H9 (cell line): ENCODE measurements around the gene WHRN. TPM values are rescaled to one million over a fixed set of nuclear protein-coding genes. Genes with fewer than 3 reads are reported as not detected.

Experiments used
- DNase-seq: peaks from one replicate; pipeline ENCODE4 v3.0.0-alpha.2; 2017
- H2AFZ ChIP-seq: one replicate; pipeline ENCODE4 v1.6.1; 2013; ENCODE audit warnings: mild to moderate bottlenecking, low read length, control low read depth, moderate library complexity
- H2AK5ac ChIP-seq: 2 replicates; pipeline ENCODE4 v1.6.1; 2013; ENCODE audit warnings: low read length, control low read depth, mixed read lengths; ENCODE audit not compliant: insufficient read length
- H2BK120ac ChIP-seq: one replicate; pipeline ENCODE4 v1.6.1; 2013; ENCODE audit warnings: low read depth, mild to moderate bottlenecking, low read length, control low read depth, inconsistent platforms; ENCODE audit not compliant: poor library complexity, severe bottlenecking
- H2BK12ac ChIP-seq: 2 replicates; pipeline ENCODE4 v1.6.1; 2013; ENCODE audit warnings: low read length, control low read depth, mixed read lengths, low read depth; ENCODE audit not compliant: insufficient read length
- H2BK15ac ChIP-seq: 2 replicates; pipeline ENCODE4 v1.6.1; 2013; ENCODE audit warnings: low read depth, low read length, control low read depth
- H2BK20ac ChIP-seq: one replicate; pipeline ENCODE4 v1.6.1; 2013; ENCODE audit warnings: low read depth, mild to moderate bottlenecking, low read length, control low read depth, inconsistent platforms; ENCODE audit not compliant: poor library complexity, severe bottlenecking
- H2BK5ac ChIP-seq: 2 replicates; pipeline ENCODE4 v1.6.1; 2013; ENCODE audit warnings: low read length, control low read depth, mixed read lengths; ENCODE audit not compliant: insufficient read length
- H3K14ac ChIP-seq: 2 replicates; pipeline ENCODE4 v1.6.1; 2013; ENCODE audit warnings: low read length, control low read depth; ENCODE audit not compliant: insufficient read depth
- H3K18ac ChIP-seq: 2 replicates; pipeline ENCODE4 v1.6.1; 2013; ENCODE audit warnings: low read depth, mild to moderate bottlenecking, mixed read lengths, low read length, control low read depth; ENCODE audit not compliant: insufficient read length
- H3K23ac ChIP-seq: 2 replicates; pipeline ENCODE4 v1.6.1; 2013; ENCODE audit warnings: low read length, control low read depth, mixed read lengths, low read depth; ENCODE audit not compliant: insufficient read length
- H3K23me2 ChIP-seq: 2 replicates; pipeline ENCODE4 v1.6.1; 2013; ENCODE audit warnings: low read depth, mild to moderate bottlenecking, mixed read lengths, low read length, control low read depth; ENCODE audit not compliant: insufficient read length, poor library complexity, severe bottlenecking
- H3K27ac ChIP-seq: 2 replicates; pipeline ENCODE4 v1.5.1; 2013; ENCODE audit warnings: low read length, control low read depth, mixed read lengths, low read depth; ENCODE audit not compliant: insufficient read length
- H3K27me3 ChIP-seq: 2 replicates; pipeline ENCODE4 v1.6.1; 2013; ENCODE audit warnings: low read length, control low read depth, inconsistent platforms; ENCODE audit not compliant: insufficient read depth
- H3K4ac ChIP-seq: 2 replicates; pipeline ENCODE4 v1.6.1; 2013; ENCODE audit warnings: low read depth, mild to moderate bottlenecking, control low read depth, inconsistent platforms, low read length, moderate library complexity
- H3K4me1 ChIP-seq: 2 replicates; pipeline ENCODE4 v1.6.1; 2013; ENCODE audit warnings: low read length, control low read depth, inconsistent platforms; ENCODE audit not compliant: insufficient read depth
- H3K4me2 ChIP-seq: 2 replicates; pipeline ENCODE4 v1.6.1; 2013; ENCODE audit warnings: low read length, control low read depth, mixed read lengths; ENCODE audit not compliant: insufficient read length, insufficient read depth
- H3K56ac ChIP-seq: 2 replicates; pipeline ENCODE4 v1.6.1; 2013; ENCODE audit warnings: low read depth, mild to moderate bottlenecking, mixed read lengths, low read length, control low read depth; ENCODE audit not compliant: insufficient read length
- H3K79me1 ChIP-seq: 2 replicates; pipeline ENCODE4 v1.6.1; 2013; ENCODE audit warnings: low read depth, mild to moderate bottlenecking, moderate library complexity, low read length, control low read depth, inconsistent platforms; ENCODE audit not compliant: insufficient read depth, poor library complexity, severe bottlenecking
- H3K79me2 ChIP-seq: 2 replicates; pipeline ENCODE4 v1.6.1; 2013; ENCODE audit warnings: low read length, control low read depth, inconsistent platforms; ENCODE audit not compliant: insufficient read depth
- H3K9ac ChIP-seq: 2 replicates; pipeline ENCODE4 v1.6.1; 2013; ENCODE audit warnings: low read length, control low read depth, mixed read lengths; ENCODE audit not compliant: insufficient read length; ENCODE audit errors: extremely low read depth
- H3K9me3 ChIP-seq: one replicate; pipeline ENCODE4 v1.6.1; 2013; ENCODE audit warnings: low read depth, low read length, inconsistent platforms; ENCODE audit not compliant: control insufficient read depth
- H3T11ph ChIP-seq: one replicate; pipeline ENCODE4 v1.6.1; 2013; ENCODE audit warnings: mild to moderate bottlenecking, low read length, control low read depth, inconsistent platforms
- H4K20me1 ChIP-seq: one replicate; pipeline ENCODE4 v1.6.1; 2013; ENCODE audit not compliant: control insufficient read depth, insufficient read length, insufficient read depth
- H4K5ac ChIP-seq: 2 replicates; pipeline ENCODE4 v1.6.1; 2013; ENCODE audit warnings: low read depth, mild to moderate bottlenecking, mixed read lengths, low read length, control low read depth; ENCODE audit not compliant: insufficient read length
- H4K8ac ChIP-seq: replicated peaks from 2 replicates; pipeline ENCODE4 v1.6.1; 2013; ENCODE audit warnings: low read length, control low read depth, mixed read lengths, low read depth; ENCODE audit not compliant: insufficient read length
- H4K91ac ChIP-seq: 2 replicates; pipeline ENCODE4 v1.6.1; 2013; ENCODE audit warnings: low read depth, mild to moderate bottlenecking, moderate library complexity, mixed read lengths, low read length, control low read depth; ENCODE audit not compliant: insufficient read length
- H3K27ac Mint-ChIP-seq, 3 experiments: 2 replicates in 2 of 3; 3 replicates in 1 of 3; pipeline ENCODE4 v1.8.0; 2020 to 2021; ENCODE audit warnings: mixed read lengths in 3 of 3, mild to moderate bottlenecking in 1 of 3, moderate library complexity in 1 of 3
- H3K27me3 Mint-ChIP-seq: 2 replicates; pipeline ENCODE4 v1.8.0; 2021; ENCODE audit warnings: low read depth, mild to moderate bottlenecking, moderate library complexity, mixed read lengths
- H3K36me3 Mint-ChIP-seq, 3 experiments: 2 replicates in 2 of 3; 3 replicates in 1 of 3; pipeline ENCODE4 v1.8.0; 2020 to 2021; ENCODE audit warnings: low read depth in 3 of 3, mixed read lengths in 3 of 3; ENCODE audit not compliant: insufficient read depth in 1 of 3
- H3K4me1 Mint-ChIP-seq, 2 experiments: 2 replicates each; pipeline ENCODE4 v1.8.0; 2020; ENCODE audit warnings: mixed read lengths in 2 of 2
- H3K4me3 Mint-ChIP-seq, 2 experiments: 2 replicates in 1 of 2; 3 replicates in 1 of 2; pipeline ENCODE4 v1.8.0; 2020 to 2021; ENCODE audit warnings: mild to moderate bottlenecking in 2 of 2, mixed read lengths in 2 of 2, moderate library complexity in 1 of 2
- H3K9me3 Mint-ChIP-seq, 2 experiments: 2 replicates in 1 of 2; 3 replicates in 1 of 2; pipeline ENCODE4 v1.8.0; 2020; ENCODE audit warnings: mild to moderate bottlenecking in 2 of 2, mixed read lengths in 2 of 2, moderate library complexity in 1 of 2
- WGBS: extraction: QIAGEN DNeasy Blood & Tissue Kit; methylation state at CpG from one replicate; pipeline ENCODE4 v1.1.7; 2013; ENCODE audit warnings: missing lambda C conversion rate, low lambda C conversion rate, mixed read lengths; ENCODE audit not compliant: insufficient read length; ENCODE audit errors: extremely low coverage; 5-methylcytosine and 5-hydroxymethylcytosine counted together
- total RNA-seq: library from RNA; stranded (reverse); gene quantifications from 2 replicates; pipeline ENCODE4 v1.2.1, GENCODE V29; 2021
- TF ChIP-seq, protein P1 (sequence below): fragments of 200-600 bp; sonication (generic); conservative IDR thresholded peaks from 3 replicates; pipeline ENCODE4 v1.8.0; 2021; ENCODE audit warnings: antibody characterized with exemption, mild to moderate bottlenecking

WHRN gene
- total RNA-seq, 1 experiment from 2014 or later, result 2.2 TPM

DNA sequence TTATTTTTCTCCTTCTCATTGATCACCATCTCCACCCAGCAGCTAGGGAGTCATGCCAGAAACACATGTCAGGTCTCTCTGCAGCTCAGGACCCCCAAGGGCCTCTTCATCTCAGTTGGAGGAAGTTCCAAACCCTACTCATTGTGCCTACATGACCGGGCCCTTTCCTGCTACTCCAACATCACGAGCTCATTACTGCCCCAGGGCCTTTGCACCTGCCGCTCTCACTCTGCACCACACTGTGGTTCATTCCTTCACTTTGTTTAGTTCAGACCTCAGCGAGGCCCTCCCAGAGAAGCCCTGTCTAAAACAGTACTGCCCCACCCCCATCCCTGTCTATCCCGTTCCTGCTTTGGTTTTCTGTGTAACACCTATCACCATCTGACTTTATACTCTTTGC lies 95.4 kb downstream of the WHRN start:
- Histone ChIP-seq H3K79me1 (no peaks in the 10 kb centered on the region), H3K27ac (no peak overlapping the region), H3K9me3 (no peaks in the 10 kb centered on the region), H3T11ph (no peak overlapping the region), H4K5ac (no peak overlapping the region), H3K27me3 (no peaks in the 10 kb centered on the region), H3K9ac (no peak overlapping the region), H3K23me2 (no peaks in the 10 kb centered on the region), H3K14ac (no peak overlapping the region), H3K4ac (no peak overlapping the region), H3K18ac (no peak overlapping the region), H4K91ac (no peak overlapping the region), H2BK15ac (no peak overlapping the region), H3K4me2 (no peak overlapping the region), H2BK5ac (no peak overlapping the region), H3K79me2 (no peaks in the 10 kb centered on the region), H2BK12ac (no peak overlapping the region), H2AK5ac (no peak overlapping the region), H4K20me1 (no peaks in the 10 kb centered on the region), H3K4me1 (peaks cover 5% of the 10 kb centered on the region; the same call in 1 of the 2 replicates), H4K8ac (no peak overlapping the region), H3K56ac (no peak overlapping the region), H2BK120ac (no peak overlapping the region), H3K23ac (no peak overlapping the region), H2BK20ac (no peak overlapping the region), H2AFZ (no peak overlapping the region)
- TF ChIP-seq, protein P1, sequence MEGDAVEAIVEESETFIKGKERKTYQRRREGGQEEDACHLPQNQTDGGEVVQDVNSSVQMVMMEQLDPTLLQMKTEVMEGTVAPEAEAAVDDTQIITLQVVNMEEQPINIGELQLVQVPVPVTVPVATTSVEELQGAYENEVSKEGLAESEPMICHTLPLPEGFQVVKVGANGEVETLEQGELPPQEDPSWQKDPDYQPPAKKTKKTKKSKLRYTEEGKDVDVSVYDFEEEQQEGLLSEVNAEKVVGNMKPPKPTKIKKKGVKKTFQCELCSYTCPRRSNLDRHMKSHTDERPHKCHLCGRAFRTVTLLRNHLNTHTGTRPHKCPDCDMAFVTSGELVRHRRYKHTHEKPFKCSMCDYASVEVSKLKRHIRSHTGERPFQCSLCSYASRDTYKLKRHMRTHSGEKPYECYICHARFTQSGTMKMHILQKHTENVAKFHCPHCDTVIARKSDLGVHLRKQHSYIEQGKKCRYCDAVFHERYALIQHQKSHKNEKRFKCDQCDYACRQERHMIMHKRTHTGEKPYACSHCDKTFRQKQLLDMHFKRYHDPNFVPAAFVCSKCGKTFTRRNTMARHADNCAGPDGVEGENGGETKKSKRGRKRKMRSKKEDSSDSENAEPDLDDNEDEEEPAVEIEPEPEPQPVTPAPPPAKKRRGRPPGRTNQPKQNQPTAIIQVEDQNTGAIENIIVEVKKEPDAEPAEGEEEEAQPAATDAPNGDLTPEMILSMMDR, result no peak
- peaks cover 0 to 1% (median 0%) of the 10 kb centered on the region in 3 experiments; a peak in 1 of 7 replicates for H3K36me3 Mint-ChIP-seq
- no peaks in the 10 kb centered on the region for H3K9me3 Mint-ChIP-seq
- no peak overlapping the region for H3K4me3 Mint-ChIP-seq
- DNase-seq, result no peak
- peaks cover 34 to 56% of the 10 kb centered on the region in 2 experiments for H3K4me1 Mint-ChIP-seq
- H3K27ac Mint-ChIP-seq, result no peak overlapping the region
- peaks cover 4% of the 10 kb centered on the region; the same call in 1 of the 2 replicates for H3K27me3 Mint-ChIP-seq
- WGBS, result no CpG with 5 or more reads among the region's 5 CpGs
